Epidermal melanocyte (primary cell): ENCODE measurements around the gene ADAMTS15.
A peak's percentile ranks its signal among the peaks of the same experiment; 100 is the strongest.

ENCODE experiments used
- DNase-seq: peaks from one replicate; pipeline ENCODE4 v3.0.0; 2011; ENCODE audit warnings: low spot score; ENCODE audit not compliant: insufficient read length

Gene ADAMTS15

GRCh38 chr11:130510407-130511006 lies 62.1 kb downstream of the ADAMTS15 start:
- no peak for DNase-seq

DNA sequence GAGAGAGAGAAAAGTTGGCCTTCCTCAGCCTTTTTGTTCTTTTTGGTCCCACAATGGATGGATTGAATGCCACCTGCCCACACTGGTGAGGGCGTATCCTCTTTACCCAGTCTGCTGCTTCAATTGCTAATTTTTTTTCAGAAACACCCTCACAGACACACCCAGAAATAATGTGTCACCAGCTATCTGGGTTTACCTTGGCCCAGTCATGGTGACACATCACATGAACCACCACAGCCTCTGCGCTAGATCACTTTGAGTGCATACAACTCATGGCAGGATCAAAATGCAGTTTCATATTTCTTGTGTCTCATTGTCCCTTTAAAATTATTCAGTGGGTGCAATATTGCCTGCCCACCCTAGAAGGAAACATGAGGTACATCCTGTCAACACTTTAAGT lies 63.3 kb downstream of the ADAMTS15 start:
- DNase-seq = no peak

DNA sequence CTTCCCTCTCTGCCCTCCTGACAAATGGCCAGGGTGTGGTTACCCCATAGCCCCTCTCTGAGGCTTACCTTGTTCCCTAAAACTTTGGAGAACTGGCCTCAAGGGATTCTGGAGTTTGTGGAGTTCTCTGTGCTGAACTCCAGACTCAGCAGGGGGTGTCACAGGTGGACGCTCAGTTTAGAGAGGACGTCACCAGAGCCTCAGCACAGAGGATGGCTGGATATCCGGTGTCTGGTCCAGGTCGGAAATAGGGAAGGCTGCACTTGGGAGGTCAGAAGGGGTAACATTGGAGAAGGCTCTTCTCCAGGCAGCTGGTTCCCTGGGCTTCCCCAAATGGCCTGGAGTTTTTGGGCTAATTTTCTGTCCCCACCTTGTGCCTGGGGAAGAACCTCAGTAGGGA lies 64.2 kb downstream of the ADAMTS15 start:
- DNase-seq = no peak

DNA sequence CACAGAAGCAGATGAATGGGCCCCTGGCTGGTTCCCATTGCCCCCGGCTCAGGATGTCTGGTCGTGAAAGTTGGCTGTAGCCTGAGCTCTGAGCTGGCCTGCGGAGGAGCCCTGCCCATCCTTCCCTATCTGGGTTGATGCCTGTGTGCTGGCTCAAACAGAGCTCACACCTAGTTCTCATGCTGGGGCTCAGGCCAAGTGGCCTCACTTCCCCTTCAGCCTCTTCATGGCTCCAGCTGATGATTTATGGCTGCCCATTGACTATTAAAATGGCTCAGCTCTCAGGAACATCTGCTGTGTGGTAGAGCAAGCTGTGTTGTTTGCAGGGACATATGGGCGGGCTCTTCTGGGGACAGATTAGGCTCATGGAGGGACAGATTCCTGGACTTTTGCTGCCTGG lies 64.7 kb downstream of the ADAMTS15 start:
- no peak for DNase-seq

DNA sequence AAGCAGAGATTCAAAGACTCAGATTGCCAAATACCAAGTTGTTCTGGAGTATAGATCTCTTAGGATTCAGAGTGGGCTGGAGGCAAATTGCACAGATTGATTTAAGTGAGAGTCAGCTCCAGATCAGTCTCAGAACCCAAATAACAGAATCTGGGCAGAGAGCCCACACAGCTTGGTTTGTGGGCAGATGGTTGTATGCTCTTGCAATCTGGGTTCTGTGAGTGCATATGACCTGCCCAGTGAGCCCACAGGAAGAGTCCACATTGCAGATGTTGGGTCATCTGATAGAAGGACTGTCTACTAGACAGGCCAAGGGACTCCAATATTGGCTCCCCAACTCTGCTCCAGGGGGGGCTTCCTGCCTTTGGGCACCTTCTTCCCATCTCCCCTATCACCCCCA lies 65.9 kb downstream of the ADAMTS15 start:
- DNase-seq = no peak

GRCh38 chr11:130514851-130515250 lies 66.4 kb downstream of the ADAMTS15 start:
- no peak for DNase-seq

GRCh38 chr11:130515829-130516553 lies 67.5 kb downstream of the ADAMTS15 start:
- DNase-seq = no peak

DNA sequence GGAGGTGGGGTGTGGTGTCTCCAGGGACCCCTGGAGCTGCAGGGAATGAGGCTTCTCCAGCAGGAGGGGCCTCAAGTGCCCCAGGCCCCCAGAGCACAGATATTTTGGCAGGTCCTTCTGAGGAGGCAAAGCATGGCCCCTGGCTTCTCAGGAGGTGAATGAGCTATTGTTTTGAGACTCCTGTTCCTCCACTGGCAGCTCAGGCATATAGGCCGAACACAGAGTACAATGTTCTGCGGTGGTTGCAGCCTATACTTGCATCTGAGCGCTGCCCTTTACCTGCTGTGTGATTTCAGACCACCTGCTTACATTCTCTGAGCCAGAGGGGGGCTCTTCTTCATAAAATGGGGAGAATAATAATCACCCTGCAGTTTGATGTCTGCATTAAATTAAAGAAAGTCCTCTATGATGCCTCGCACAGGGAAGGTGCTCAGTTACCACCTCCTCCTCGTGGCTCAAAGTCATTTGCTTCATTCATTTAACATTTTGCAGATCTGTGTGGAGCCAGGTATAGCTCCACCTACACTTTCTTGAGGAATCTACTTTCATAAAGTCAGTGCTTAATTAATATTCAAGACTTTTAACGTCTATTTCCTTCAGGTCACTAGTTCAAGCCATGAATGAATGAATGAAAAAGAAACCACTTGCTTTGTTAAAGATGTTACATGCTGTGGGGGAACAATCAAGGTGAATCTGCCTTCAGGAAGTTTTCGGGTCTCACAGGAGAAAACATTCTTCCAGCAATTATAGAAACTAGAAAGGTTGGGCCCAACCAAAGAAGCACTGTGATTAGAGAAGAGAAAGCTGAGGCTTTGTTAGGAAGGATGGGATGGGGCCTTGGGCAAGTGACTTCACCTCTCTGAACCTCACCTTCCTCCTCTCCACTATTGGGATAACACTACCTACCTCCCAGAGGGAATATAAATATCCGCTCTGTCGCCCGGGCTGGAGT lies 68.4 kb downstream of the ADAMTS15 start:
- no peak for DNase-seq

GRCh38 chr11:130518164-130518680 lies 69.8 kb downstream of the ADAMTS15 start:
- no peak for DNase-seq

GRCh38 chr11:130519128-130519932 lies 70.9 kb downstream of the ADAMTS15 start:
- no peak for DNase-seq

DNA sequence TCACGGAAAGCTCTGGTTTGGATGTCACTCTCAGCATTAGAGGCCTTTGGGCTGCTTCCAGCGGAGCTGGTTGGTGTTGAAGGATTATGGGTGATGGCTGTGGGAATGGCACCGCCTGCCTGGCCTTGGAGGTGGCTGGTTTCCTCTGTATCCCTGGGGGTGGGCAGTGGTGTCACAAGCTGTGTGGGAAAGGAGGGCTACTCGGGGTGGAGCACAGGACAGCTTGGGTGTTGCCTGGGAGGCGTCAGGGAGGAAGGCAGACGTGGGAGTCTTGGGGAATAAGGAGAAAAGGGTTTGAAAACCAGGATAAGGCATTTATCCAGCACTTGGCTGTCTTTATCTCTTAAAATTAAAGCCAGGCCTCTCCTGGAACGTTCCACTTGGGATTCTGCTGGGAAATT lies 71.8 kb downstream of the ADAMTS15 start:
- no peak for DNase-seq

DNA sequence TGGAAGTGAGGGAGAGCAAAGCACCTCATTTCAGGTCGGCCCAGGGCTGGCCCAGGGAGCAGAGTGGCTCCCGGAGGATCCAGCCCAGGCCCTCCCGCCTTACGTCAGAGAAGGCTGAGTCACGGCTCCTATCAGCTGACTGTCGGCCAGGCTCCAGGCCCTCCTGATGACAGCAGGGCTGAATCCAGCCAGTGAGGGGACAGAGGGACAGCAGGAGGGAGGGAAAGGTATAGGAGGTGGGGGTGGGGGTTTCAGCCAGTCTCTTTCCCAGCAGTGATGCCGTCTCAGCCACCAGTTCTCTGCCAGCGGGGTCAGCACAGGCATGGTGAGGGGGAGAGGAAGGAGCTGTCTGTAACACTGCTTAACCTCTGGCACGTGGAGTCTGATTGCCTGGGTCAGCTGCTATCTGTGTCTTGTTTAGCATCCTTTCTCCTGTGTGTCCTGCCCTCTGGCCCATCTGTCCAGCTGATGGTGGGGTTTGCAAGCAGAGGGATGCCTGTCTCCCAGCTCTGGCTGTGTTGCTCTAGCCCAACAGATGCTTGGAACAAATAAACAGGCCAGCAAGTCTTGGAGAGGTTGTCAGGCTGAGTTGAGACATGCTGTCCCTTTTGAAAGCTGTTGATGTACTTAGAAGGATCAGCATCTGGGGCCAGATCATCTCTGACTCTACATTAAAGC lies 74.0 kb downstream of the ADAMTS15 start:
- DNase-seq = peak; percentile 67

DNA sequence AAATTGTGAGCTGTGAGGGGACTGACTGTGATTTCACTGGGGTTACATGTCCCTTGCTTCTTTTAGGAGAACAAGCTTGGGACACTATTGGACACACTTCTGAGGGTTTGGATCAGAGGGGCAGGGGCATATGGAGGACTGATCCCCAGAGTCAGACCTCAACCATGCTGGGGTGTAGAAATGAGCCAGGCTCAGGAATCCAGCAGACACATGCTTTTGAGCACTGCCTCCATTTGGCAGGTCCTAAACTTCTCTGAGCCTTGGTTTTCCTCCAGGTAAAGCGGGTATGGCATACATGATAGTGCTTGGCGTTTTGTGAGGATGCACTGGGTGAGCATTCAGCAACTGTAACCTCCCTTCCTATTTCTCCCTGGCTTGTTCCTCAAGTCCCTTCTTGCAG lies 74.7 kb downstream of the ADAMTS15 start:
- no peak for DNase-seq

GRCh38 chr11:130523609-130524008 lies 75.2 kb downstream of the ADAMTS15 start:
- no peak for DNase-seq

DNA sequence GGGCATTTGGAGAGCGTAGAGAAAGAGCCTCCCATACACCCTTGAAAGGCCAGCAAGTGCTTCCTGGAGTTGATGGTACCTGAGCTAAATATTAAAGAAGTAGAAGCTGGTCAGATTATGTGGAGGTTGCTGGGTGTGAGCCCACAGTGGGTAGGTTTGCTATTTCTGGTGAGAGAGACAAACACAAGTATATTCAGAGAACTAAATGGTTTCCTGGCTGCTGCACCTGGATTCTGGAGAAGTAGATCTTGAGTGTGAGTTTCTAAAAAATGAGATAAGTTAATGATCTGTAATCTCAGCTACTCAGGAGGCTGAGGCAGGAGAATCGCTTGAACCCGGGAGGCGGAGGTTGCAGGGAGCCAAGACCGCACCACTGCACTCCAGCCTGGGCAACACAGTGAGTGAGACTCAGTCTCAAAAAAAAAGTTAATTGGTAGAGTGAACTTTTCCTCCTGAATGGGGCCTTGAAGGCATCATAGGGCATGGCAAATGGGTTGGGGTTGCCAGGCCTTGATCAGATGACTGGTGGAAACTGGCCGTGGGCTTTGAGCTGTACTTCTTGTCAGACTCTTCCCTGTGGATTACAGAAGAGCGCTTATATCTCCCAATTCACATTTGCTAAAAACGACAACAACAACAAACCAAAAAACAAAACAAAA lies 75.8 kb downstream of the ADAMTS15 start:
- DNase-seq = no peak

DNA sequence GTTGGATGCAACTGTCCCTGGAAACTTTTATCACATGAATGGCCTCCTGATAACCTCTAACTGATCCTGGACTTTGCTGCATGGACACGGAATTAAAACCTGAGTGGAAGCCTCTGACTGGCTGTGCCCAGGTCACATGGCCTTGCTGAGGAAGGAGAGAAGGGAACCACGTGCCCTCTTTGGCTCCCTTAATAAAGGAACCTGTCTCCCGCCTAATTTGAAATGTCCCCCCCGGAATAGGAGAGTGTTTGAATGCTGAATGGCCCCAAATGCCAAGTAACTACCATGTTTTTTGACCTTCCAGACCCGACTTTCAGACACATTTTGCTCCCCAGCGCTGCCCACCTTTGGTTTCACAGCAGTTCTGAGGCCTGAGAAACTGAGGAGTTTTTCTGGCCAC lies 76.9 kb downstream of the ADAMTS15 start:
- DNase-seq = no peak
